Measurements from ENCODE around the gene IL1R2.

The IL1R2 gene

GRCh38 chr2:102024410-102024809 lies 32.6 kb downstream of the IL1R2 start:
- DNase-seq: no peak

- no peak for DNase-seq
Observed at GRCh38 chr2:102025016-102025501, 33.3 kb downstream of the IL1R2 start.

- DNase-seq: no peak
Observed at GRCh38 chr2:102025583-102026267, 34.0 kb downstream of the IL1R2 start.

DNA sequence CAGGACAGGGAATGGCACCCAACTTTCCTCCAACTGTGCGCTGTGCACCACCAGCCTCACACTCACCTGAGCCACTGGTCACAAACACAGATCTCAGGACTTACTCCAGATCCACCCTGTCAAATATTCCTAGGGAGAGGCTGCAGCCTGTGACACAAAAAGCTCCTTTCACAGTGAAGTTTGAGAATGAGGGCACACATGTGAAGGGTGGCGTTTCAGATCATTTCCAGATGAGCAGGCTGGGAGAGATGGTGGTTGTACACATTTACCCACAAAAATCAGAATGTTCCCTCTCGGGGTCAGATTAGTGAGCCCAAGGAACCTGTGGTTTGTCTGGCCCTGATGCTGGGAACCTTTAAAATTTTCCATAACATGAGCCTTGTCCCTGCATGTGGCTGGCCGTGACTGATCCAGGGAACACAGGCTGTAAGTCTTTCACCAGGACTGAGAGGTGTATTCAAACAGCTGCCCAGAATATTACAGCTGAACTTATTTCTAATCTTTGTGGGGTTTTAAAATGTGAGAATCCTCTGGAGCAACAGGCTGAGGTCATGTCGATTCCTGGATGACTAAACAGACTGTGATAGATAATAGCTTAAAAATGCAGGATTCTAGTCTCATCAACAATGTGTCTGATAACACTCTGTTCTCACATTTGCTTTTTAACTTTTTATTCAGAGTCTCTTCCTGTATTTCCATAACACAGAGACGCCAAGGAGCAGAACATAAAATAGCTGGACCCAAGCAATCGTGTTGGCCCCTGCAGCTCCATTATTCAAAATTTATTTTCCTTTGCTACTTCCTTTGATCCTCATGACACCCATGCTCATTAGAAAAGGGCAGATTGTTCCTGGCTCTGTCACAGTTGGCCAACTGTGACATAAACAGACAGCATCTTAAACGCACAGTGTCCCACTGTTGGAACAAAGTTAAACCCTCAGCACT lies 35.5 kb downstream of the IL1R2 start:
- DNase-seq: no peak

DNA sequence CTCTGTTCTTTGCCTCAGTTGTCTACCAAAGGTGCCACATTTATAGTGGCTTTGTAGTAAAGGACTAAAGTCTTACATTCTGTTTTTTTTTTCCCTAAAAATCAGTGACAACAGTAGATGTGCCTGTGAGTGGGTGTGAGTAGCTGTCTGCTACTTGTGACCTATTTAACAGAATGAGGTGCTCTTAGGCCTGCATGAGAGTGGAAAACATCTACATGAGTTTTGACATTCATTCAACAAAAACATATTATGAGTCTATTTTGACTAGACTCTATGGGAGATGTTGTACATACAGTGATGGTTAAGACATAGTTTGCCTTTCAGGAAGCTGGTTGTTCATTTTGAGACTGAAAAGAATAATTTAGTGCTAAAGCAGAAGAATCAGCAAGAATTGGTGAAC lies 36.7 kb downstream of the IL1R2 start:
- DNase-seq: no peak

DNA sequence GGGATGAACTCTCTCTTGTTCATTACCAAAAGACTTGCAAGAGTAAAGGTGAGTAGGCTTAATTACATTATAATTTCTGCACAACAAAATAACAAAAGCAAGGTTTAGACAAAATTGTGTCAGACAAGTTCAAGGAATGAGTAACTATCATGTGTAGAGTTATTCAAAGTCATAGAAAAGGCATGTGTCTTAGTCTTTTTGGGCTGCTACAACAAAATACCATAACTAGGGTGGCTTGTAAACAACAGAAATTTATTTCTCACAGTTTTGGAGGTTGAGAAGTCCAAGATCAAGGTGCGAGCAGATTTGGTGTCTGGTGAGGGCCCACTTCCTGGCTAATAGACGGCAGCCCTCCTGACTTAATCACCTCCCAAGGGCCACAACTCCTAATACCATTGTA lies 37.6 kb downstream of the IL1R2 start:
- no peak for DNase-seq

GRCh38 chr2:102029952-102030351 lies 38.2 kb downstream of the IL1R2 start:
- no peak for DNase-seq

DNA sequence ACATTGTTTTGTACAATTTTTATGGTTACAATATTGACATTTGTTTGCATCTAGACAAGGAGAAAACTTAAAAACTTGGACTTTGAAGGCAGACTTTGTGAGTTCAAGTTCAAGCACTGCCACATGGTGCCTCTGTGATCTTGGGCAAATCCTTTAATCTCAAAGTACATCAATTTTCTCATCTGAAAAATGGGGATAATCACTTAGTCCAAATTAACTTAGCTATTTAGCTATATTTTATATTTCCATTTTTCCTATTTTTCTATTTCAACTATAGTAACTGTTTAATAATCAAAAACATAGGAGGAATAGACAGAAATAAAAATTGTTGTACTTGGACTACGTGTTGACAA lies 38.7 kb downstream of the IL1R2 start:
- no peak for DNase-seq

GRCh38 chr2:102030855-102031527 lies 39.2 kb downstream of the IL1R2 start:
- DNase-seq: no peak

- no peak for DNase-seq
Observed at GRCh38 chr2:102032368-102033030, 40.7 kb downstream of the IL1R2 start.

GRCh38 chr2:102033031-102033749 lies 41.4 kb downstream of the IL1R2 start:
- DNase-seq: no peak

DNA sequence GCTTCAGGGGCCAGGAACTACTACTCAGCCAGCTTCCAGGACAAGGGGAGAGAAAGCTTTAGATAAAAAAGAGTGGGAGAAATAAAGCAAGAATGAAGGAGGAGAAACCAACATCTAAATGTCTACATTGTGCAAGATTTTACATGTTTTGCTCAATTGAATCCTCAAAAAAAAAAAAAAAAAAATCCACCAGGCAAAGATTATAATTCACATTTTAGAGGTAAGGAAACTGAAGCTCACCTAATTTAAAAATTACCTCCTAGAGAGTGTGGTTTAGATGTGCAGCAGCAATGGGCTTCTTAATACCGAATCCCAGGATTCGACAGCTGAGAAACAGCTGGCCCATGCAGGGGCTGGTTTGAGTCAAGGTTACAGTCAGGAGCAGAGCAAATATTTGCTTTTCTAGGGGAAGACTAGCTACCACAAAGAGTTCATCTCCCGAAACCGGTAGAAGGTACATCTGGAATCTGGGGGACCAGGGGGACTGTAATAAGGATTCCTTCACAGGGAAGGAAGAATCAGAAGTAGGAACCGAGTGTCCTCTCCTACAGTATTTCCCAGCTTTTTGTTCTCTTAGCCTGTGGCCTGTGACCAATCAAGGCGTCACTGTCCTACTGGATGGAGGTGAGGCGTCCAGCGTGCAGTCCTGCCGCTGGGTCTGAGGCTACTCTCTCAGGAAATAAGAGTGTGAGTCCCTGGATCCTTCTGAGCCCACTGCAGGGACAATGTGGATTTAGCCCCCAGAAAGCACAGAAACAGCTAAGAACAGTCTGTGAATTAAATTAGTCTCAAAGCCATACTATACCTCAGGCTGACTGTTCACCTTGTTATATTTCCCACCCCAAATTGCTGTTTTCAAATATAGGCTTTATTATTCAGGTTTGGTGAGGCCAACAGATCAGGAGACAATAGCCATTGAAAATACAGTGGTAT lies 42.3 kb downstream of the IL1R2 start:
- DNase-seq: no peak

DNA sequence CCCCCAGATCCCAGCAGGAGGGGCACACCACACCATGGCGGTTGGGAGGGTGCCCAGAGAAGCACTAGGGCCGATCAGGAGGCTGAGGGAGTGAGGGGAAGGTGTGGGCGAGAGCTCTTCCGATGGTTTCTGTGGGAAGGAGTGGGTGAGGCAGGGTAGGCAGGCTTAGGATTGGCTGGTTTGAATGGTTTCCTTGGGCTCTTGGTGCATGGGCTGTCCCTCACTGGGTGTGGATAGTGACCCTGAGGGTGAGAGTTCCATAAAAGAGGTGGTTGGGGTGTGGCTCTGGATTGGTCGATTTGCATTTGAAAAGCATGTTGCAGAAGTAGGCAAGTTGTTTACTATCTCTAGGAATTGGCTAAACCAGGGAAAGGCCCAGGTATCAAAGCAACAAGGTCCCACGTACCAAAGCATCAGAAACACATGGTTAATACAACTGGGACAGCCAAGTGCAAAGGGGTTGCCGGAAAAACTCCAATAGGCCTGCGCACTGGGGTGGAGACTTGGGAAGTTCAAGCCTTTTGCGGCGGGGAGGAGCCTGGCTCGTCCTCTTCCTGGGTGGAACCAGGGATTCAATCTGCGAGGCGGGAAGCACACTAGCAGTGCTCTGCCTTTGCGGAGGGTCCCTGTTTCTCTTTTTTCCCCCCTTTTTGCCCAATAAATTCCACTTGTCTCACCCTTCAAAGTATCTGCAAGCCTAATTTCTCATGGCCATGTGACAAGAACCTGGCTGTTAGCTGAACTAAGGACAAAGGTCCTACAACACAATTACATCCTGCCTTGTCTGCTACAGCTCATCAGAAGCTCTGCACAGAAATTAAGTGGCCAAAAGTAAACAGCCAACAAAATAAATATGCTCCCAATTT lies 43.2 kb downstream of the IL1R2 start:
- no peak for DNase-seq

GRCh38 chr2:102037681-102038080 lies 45.9 kb downstream of the IL1R2 start:
- no peak for DNase-seq

- no peak for DNase-seq
Observed at GRCh38 chr2:102040229-102040628, 48.5 kb downstream of the IL1R2 start.

GRCh38 chr2:102041351-102041750 lies 49.6 kb downstream of the IL1R2 start:
- no peak for DNase-seq

DNA sequence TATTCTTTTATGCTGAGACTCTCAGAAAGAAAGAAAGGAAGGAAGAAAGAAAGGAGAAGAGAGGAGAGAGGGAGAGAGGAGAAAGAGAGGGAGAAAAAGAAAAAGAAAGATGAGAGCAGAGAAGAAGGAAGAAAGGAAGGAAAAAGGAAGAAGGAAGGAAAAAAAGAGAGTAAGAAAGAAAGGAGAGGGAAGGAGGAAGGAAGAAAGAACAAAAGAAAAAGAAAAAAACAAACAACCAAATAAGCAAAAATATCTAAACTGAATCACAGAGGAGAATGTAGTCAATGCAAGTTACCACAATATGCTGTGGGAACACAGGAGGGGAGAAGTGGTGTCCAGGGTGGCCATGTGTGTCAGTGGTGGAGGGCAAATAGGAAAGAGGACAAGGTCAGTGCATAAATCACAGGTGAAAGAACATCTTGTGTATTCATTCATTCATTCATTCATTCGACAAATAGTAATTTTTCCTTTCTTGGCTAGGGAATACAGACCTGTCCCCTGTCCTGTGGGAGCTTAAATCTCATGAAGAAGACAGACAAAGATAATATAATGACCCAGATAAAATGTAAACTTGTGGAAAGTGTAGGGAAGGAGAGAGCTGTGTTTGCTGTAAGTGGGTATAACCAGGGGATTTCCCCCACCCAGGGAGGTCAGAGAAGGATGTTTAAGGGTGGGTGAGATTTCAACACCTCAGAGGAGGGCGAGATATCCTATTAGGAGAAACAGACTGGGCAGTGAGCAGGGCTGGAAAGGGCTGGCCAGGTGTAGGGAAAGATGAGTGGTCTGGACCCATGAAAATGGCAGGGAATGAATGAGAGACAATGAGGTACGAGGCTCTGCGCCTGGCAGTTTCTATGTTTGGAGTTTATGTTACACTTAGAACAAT lies 50.7 kb downstream of the IL1R2 start:
- no peak for DNase-seq

- DNase-seq: no peak
Observed at GRCh38 chr2:102043560-102043959, 51.8 kb downstream of the IL1R2 start.

Data from activated CD4-positive, alpha-beta T cell treated with anti-CD3 and anti-CD28 coated beads for 4 hours (primary cell).